Measurements from ENCODE around the gene KRT16.
"Not testable (repeated sequence)": the region's sequence is repeated elsewhere in the genome, so short reads cannot be mapped to it uniquely, and the experiment has no call there.

KRT16 gene

GRCh38 chr17:41580687-41581365, 31.7 kb downstream of the KRT16 start:
- Histone ChIP-seq H3K36me3 (ENCODE audit: control insufficient read depth, insufficient read depth, low read length) (no peaks in the 10 kb centered on the region), H3K4me1 (ENCODE audit: control insufficient read depth, insufficient read depth, low read length) (peaks cover 10% of the 10 kb centered on the region), H3K27me3 (ENCODE audit: control insufficient read depth, insufficient read depth, low read length) (peaks cover 3% of the 10 kb centered on the region), H3K9me3 (ENCODE audit: control insufficient read depth, low read length) (no peaks in the 10 kb centered on the region), H3K4me3 (ENCODE audit: low read length) (no peak overlapping the region), H3K9ac (ENCODE audit: low read length) (no peak overlapping the region)

- Histone ChIP-seq H3K4me1 (ENCODE audit: control insufficient read depth, insufficient read depth, low read length) (peaks cover 10% of the 10 kb centered on the region), H3K27me3 (ENCODE audit: control insufficient read depth, insufficient read depth, low read length) (peaks cover 3% of the 10 kb centered on the region), H3K9ac (ENCODE audit: low read length) (no peak overlapping the region), H3K36me3 (ENCODE audit: control insufficient read depth, insufficient read depth, low read length) (no peaks in the 10 kb centered on the region), H3K9me3 (ENCODE audit: control insufficient read depth, low read length) (no peaks in the 10 kb centered on the region), H3K4me3 (ENCODE audit: low read length) (no peak overlapping the region)
Measured at GRCh38 chr17:41580244-41580575, 32.4 kb downstream of the KRT16 start.

GRCh38 chr17:41579484-41580243, 32.9 kb downstream of the KRT16 start:
- Histone ChIP-seq H3K9me3 (ENCODE audit: control insufficient read depth, low read length) (no peaks in the 10 kb centered on the region), H3K9ac (ENCODE audit: low read length) (no peak overlapping the region), H3K4me1 (ENCODE audit: control insufficient read depth, insufficient read depth, low read length) (peaks cover 10% of the 10 kb centered on the region), H3K27me3 (ENCODE audit: control insufficient read depth, insufficient read depth, low read length) (peaks cover 3% of the 10 kb centered on the region), H3K4me3 (ENCODE audit: low read length) (no peak overlapping the region), H3K36me3 (ENCODE audit: control insufficient read depth, insufficient read depth, low read length) (no peaks in the 10 kb centered on the region)

GRCh38 chr17:41578971-41579370, 33.6 kb downstream of the KRT16 start:
- Histone ChIP-seq H3K9me3 (ENCODE audit: control insufficient read depth, low read length) (no peaks in the 10 kb centered on the region), H3K4me1 (ENCODE audit: control insufficient read depth, insufficient read depth, low read length) (peaks cover 10% of the 10 kb centered on the region), H3K27me3 (ENCODE audit: control insufficient read depth, insufficient read depth, low read length) (peaks cover 3% of the 10 kb centered on the region), H3K9ac (ENCODE audit: low read length) (no peak overlapping the region), H3K36me3 (ENCODE audit: control insufficient read depth, insufficient read depth, low read length) (no peaks in the 10 kb centered on the region), H3K4me3 (ENCODE audit: low read length) (no peak overlapping the region)

- Histone ChIP-seq H3K9ac (ENCODE audit: low read length) (no peak overlapping the region), H3K9me3 (ENCODE audit: control insufficient read depth, low read length) (no peaks in the 10 kb centered on the region), H3K4me1 (ENCODE audit: control insufficient read depth, insufficient read depth, low read length) (peaks cover 10% of the 10 kb centered on the region), H3K36me3 (ENCODE audit: control insufficient read depth, insufficient read depth, low read length) (no peaks in the 10 kb centered on the region), H3K27me3 (ENCODE audit: control insufficient read depth, insufficient read depth, low read length) (peaks cover 4% of the 10 kb centered on the region), H3K4me3 (ENCODE audit: low read length) (no peak overlapping the region)
Measured at GRCh38 chr17:41578538-41578937, 34.0 kb downstream of the KRT16 start.

GRCh38 chr17:41576740-41577139, 35.8 kb downstream of the KRT16 start:
- H3K9me3 ChIP-seq (ENCODE audit: control insufficient read depth, low read length); H3K4me3 ChIP-seq (ENCODE audit: low read length); H3K27me3 ChIP-seq (ENCODE audit: control insufficient read depth, insufficient read depth, low read length); H3K36me3 ChIP-seq (ENCODE audit: control insufficient read depth, insufficient read depth, low read length); H3K9ac ChIP-seq (ENCODE audit: low read length): not testable (repeated sequence)
- peaks cover 10% of the 10 kb centered on the region for H3K4me1 ChIP-seq (ENCODE audit: control insufficient read depth, insufficient read depth, low read length)

GRCh38 chr17:41575336-41575735, 37.2 kb downstream of the KRT16 start:
- Histone ChIP-seq H3K9me3 (ENCODE audit: control insufficient read depth, low read length) (no peaks in the 10 kb centered on the region), H3K4me1 (ENCODE audit: control insufficient read depth, insufficient read depth, low read length) (peaks cover 10% of the 10 kb centered on the region), H3K9ac (ENCODE audit: low read length) (no peak overlapping the region), H3K36me3 (ENCODE audit: control insufficient read depth, insufficient read depth, low read length) (no peaks in the 10 kb centered on the region), H3K4me3 (ENCODE audit: low read length) (no peak overlapping the region), H3K27me3 (ENCODE audit: control insufficient read depth, insufficient read depth, low read length) (peaks cover 9% of the 10 kb centered on the region)

- no peaks in the 10 kb centered on the region for H3K9me3 ChIP-seq (ENCODE audit: control insufficient read depth, low read length)
- H3K9ac ChIP-seq (ENCODE audit: low read length) = no peak within 1 kb of the TSS
- no peaks in the 10 kb centered on the region for H3K36me3 ChIP-seq (ENCODE audit: control insufficient read depth, insufficient read depth, low read length)
- H3K27me3 ChIP-seq (ENCODE audit: control insufficient read depth, insufficient read depth, low read length) = peaks cover 9% of the 10 kb centered on the region
- H3K4me1 ChIP-seq (ENCODE audit: control insufficient read depth, insufficient read depth, low read length) = no peaks in the 10 kb centered on the region
- no peak within 1 kb of the TSS for H3K4me3 ChIP-seq (ENCODE audit: low read length)
Measured at GRCh38 chr17:41571561-41572434, 40.8 kb downstream of the KRT16 start, which contains the start of gene KRT9. TSS of gene KRT9 (minus strand) at chr17:41572059. CDS start at chr17:41571992, 67 bp downstream.

- Histone ChIP-seq H3K9ac (ENCODE audit: low read length) (no peak overlapping the region), H3K9me3 (ENCODE audit: control insufficient read depth, low read length) (no peaks in the 10 kb centered on the region), H3K4me1 (ENCODE audit: control insufficient read depth, insufficient read depth, low read length) (no peaks in the 10 kb centered on the region), H3K27me3 (ENCODE audit: control insufficient read depth, insufficient read depth, low read length) (peaks cover 15% of the 10 kb centered on the region), H3K36me3 (ENCODE audit: control insufficient read depth, insufficient read depth, low read length) (no peaks in the 10 kb centered on the region), H3K4me3 (ENCODE audit: low read length) (no peak overlapping the region)
Measured at GRCh38 chr17:41567317-41567716, 45.2 kb downstream of the KRT16 start.

GRCh38 chr17:41565338-41565737, 47.2 kb downstream of the KRT16 start:
- H3K9ac ChIP-seq (ENCODE audit: low read length) = no peak overlapping the region
- H3K36me3 ChIP-seq (ENCODE audit: control insufficient read depth, insufficient read depth, low read length) = no peaks in the 10 kb centered on the region
- H3K4me1 ChIP-seq (ENCODE audit: control insufficient read depth, insufficient read depth, low read length) = no peaks in the 10 kb centered on the region
- H3K4me3 ChIP-seq (ENCODE audit: low read length) = no peak overlapping the region
- H3K27me3 ChIP-seq (ENCODE audit: control insufficient read depth, insufficient read depth, low read length) = peaks cover 18% of the 10 kb centered on the region
- H3K9me3 ChIP-seq (ENCODE audit: control insufficient read depth, low read length) = no peaks in the 10 kb centered on the region

GRCh38 chr17:41563607-41564170, 48.9 kb downstream of the KRT16 start:
- H3K9me3 ChIP-seq (ENCODE audit: control insufficient read depth, low read length) = no peaks in the 10 kb centered on the region
- H3K4me3 ChIP-seq (ENCODE audit: low read length) = no peak overlapping the region
- H3K36me3 ChIP-seq (ENCODE audit: control insufficient read depth, insufficient read depth, low read length) = no peaks in the 10 kb centered on the region
- H3K9ac ChIP-seq (ENCODE audit: low read length) = no peak overlapping the region
- H3K27me3 ChIP-seq (ENCODE audit: control insufficient read depth, insufficient read depth, low read length) = peaks cover 21% of the 10 kb centered on the region
- no peaks in the 10 kb centered on the region for H3K4me1 ChIP-seq (ENCODE audit: control insufficient read depth, insufficient read depth, low read length)
